Activated naive CD4-positive, alpha-beta T cell treated with anti-CD3 and anti-CD28 coated beads, Interleukin-2, amount 50 U/mL, for 24 hours (primary cell): ENCODE data around the gene ADM.
A peak's percentile ranks its signal among the peaks of the same experiment; 100 is the strongest.

ENCODE experiments used
- H3K27ac Mint-ChIP-seq: one replicate; pipeline ENCODE4 v1.8.0; 2021; ENCODE audit warnings: mild to moderate bottlenecking, mixed read lengths
- H3K27me3 Mint-ChIP-seq: one replicate; pipeline ENCODE4 v1.8.0; 2021; ENCODE audit warnings: mixed read lengths
- H3K36me3 Mint-ChIP-seq: one replicate; pipeline ENCODE4 v1.8.0; 2021; ENCODE audit warnings: mixed read lengths
- H3K4me1 Mint-ChIP-seq: one replicate; pipeline ENCODE4 v1.8.0; 2021; ENCODE audit warnings: mixed read lengths
- H3K4me3 Mint-ChIP-seq: one replicate; pipeline ENCODE4 v1.8.0; 2021; ENCODE audit warnings: mild to moderate bottlenecking, mixed read lengths
- H3K9me3 Mint-ChIP-seq: one replicate; pipeline ENCODE4 v1.8.0; 2021; ENCODE audit warnings: mixed read lengths

Gene ADM

GRCh38 chr11:10285148-10285802 lies 19.6 kb upstream of the ADM start:
- Mint-ChIP-seq H3K36me3 (no peaks in the 10 kb centered on the region), H3K4me3 (no peak overlapping the region), H3K27ac (no peak overlapping the region), H3K27me3 (no peaks in the 10 kb centered on the region), H3K4me1 (peaks cover 4% of the 10 kb centered on the region), H3K9me3 (no peaks in the 10 kb centered on the region)

GRCh38 chr11:10287140-10287539 lies 17.7 kb upstream of the ADM start:
- Mint-ChIP-seq H3K36me3 (no peaks in the 10 kb centered on the region), H3K4me1 (peaks cover 12% of the 10 kb centered on the region), H3K27ac (no peak overlapping the region), H3K4me3 (no peak overlapping the region), H3K9me3 (no peaks in the 10 kb centered on the region), H3K27me3 (no peaks in the 10 kb centered on the region)

DNA sequence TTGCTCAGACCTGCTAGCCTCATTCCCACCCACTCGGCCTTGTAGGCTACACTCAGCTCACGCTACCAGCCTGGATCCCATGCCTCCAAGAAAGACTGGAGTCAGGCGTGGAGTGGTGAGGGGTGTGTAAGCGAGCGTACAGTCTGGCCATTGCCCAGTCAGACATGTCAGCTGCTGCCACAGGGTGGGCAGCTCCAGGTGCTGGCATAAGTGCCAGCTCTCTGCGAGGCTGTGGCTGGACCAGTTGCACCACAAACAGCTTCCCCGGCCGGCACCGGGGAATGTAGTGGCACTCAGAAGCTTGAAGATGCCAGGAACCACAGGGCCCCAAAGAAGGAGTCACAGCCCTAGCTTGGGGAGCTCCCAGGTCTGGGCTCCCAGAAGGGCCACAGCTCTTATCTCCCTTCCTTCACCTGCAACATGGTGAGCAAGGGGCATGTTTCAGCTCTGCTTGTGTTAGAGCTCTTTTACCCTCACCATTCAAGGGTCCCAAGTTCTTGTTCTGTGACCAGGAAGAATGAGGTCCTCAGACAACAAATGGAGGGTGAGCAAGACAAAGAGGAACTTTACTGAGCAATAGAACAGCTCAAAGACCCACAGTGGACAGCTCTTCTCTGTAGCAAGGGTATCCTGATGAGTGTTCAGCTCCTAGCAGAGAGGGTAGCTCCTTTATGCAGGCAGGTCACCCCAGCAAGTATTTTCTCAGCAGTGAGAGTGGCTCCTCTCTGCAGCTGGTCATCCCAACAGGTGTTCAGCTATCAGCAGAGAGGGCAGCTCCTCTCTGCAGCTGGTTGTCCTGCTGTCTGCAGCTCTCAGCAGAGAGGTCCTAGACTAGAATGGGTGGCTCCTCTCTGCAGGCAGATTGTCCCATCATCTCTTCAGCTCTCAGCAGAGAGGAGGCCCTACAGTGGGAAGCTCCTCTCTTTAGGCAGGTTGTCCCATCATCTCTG lies 16.8 kb upstream of the ADM start:
- H3K36me3 Mint-ChIP-seq = no peaks in the 10 kb centered on the region
- H3K9me3 Mint-ChIP-seq = no peaks in the 10 kb centered on the region

DNA sequence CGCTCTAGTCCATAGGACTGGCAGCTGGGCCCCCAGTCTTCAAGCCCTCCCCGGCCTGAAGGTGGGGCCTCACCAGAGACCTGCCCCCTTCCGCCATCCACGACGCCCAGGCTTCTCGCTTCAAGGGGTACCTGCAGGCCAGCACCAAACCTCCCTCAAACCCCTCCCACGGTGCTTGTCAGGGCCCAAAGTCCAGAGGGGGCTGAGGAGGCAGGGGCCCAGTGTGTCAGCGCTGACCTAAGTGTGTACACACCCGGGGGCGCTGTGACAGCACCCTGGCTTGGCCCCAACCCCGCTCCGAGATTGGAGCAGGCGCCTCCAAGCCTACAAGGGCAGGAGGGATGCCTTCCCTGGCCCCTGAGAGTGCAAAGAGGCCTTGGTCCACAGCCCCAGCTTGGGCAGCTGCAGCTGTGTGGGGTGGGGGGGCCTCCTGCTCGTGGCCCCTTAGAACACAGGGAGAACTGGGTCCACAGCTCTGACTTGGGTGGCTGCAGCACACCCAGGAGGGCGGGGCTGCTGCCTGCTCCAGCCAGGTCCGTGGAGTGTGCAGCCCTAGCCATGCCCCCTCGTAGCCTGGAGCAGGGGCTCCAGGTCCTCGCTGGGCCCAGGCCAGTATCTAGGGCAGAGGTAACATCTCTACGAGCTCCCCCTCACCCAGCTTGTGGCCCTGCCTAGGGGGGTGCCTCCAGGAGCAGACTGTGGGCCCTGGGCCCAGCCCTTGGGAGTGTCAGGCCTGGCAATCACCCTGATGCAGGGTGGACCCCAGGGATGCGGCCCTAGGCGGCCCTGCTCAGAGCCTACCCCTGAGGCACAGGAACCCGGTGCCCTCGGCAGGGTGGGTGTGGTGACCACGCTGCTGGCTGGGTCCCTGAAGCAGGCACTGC lies 15.8 kb upstream of the ADM start:
- peaks cover 20% of the 10 kb centered on the region for H3K4me1 Mint-ChIP-seq
- H3K36me3 Mint-ChIP-seq = no peaks in the 10 kb centered on the region
- H3K27ac Mint-ChIP-seq = no peak overlapping the region
- no peaks in the 10 kb centered on the region for H3K27me3 Mint-ChIP-seq
- no peaks in the 10 kb centered on the region for H3K9me3 Mint-ChIP-seq
- no peak overlapping the region for H3K4me3 Mint-ChIP-seq

More for the DNA sequence above, 16.8 kb upstream of the ADM start:
- H3K4me1 Mint-ChIP-seq = peaks cover 18% of the 10 kb centered on the region
- H3K27me3 Mint-ChIP-seq = no peaks in the 10 kb centered on the region
- H3K27ac Mint-ChIP-seq = no peak overlapping the region
- no peak overlapping the region for H3K4me3 Mint-ChIP-seq

GRCh38 chr11:10289765-10290380 lies 15.0 kb upstream of the ADM start:
- Mint-ChIP-seq H3K4me1 (peaks cover 22% of the 10 kb centered on the region), H3K27ac (no peak overlapping the region), H3K36me3 (no peaks in the 10 kb centered on the region), H3K4me3 (no peak overlapping the region), H3K27me3 (peaks cover under 1% of the 10 kb centered on the region), H3K9me3 (no peaks in the 10 kb centered on the region)

GRCh38 chr11:10291801-10292638 lies 12.9 kb upstream of the ADM start:
- peak overlapping the region; percentile 45 for H3K4me3 Mint-ChIP-seq
- no peaks in the 10 kb centered on the region for H3K36me3 Mint-ChIP-seq
- H3K4me1 Mint-ChIP-seq = peaks cover 31% of the 10 kb centered on the region
- H3K27me3 Mint-ChIP-seq = peaks cover 17% of the 10 kb centered on the region
- no peak overlapping the region for H3K27ac Mint-ChIP-seq
- H3K9me3 Mint-ChIP-seq = no peaks in the 10 kb centered on the region

- no peak within 1 kb of the TSS for H3K27ac Mint-ChIP-seq
- H3K9me3 Mint-ChIP-seq = no peaks in the 10 kb centered on the region
- peak within 1 kb of the TSS; percentile 83 for H3K4me3 Mint-ChIP-seq
- H3K36me3 Mint-ChIP-seq = no peaks in the 10 kb centered on the region
- peaks cover 17% of the 10 kb centered on the region for H3K27me3 Mint-ChIP-seq
- peaks cover 39% of the 10 kb centered on the region for H3K4me1 Mint-ChIP-seq
Measured at GRCh38 chr11:10293423-10294289, 11.2 kb upstream of the ADM start, which contains the start of gene SBF2. Gene SBF2, minus strand, starts transcription at chr11:10294219. Its CDS starts 150 bp downstream, at chr11:10294069.

DNA sequence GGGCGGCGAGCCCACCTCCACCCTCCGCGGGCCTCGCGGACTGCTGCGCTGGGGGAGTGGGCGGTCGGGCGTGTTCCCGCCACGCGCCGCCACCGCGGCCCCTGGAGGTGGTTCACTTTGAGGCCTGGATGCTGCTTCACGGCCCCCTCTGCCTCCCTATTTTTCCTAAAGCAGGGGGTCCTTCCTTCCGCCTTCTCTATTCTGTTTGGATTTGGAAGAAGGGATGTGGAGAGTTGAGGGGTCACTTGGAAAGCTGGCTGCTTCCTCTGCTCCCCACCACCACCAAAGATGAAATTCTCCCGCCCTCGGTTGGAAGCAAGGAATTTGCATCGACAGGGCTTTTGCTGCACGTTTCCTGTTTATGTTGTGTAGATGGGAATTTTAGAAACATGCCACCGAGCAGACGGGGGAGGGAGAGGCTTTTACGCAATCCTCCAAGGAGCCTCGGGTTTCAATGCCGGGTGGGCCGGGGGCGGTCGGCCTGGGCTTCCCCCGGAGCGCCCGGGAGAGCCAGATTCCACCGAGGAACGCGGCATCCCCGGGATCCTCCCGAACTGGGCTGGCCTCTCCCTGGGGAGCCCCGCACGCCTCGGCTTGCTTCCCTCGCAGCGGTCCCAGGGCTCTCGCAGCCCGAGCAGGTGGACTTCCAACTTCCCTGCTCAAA lies 10.5 kb upstream of the ADM start:
- H3K4me3 Mint-ChIP-seq = peak overlapping the region; percentile 83
- H3K27ac Mint-ChIP-seq = no peak overlapping the region
- H3K9me3 Mint-ChIP-seq = no peaks in the 10 kb centered on the region
- H3K36me3 Mint-ChIP-seq = no peaks in the 10 kb centered on the region
- peaks cover 41% of the 10 kb centered on the region for H3K4me1 Mint-ChIP-seq
- peaks cover 17% of the 10 kb centered on the region for H3K27me3 Mint-ChIP-seq

GRCh38 chr11:10295064-10295901 lies 9.6 kb upstream of the ADM start:
- no peaks in the 10 kb centered on the region for H3K9me3 Mint-ChIP-seq
- peak overlapping the region; percentile 10 for H3K27ac Mint-ChIP-seq
- H3K36me3 Mint-ChIP-seq = no peaks in the 10 kb centered on the region
- H3K4me1 Mint-ChIP-seq = peaks cover 41% of the 10 kb centered on the region
- peaks cover 17% of the 10 kb centered on the region for H3K27me3 Mint-ChIP-seq
- H3K4me3 Mint-ChIP-seq = peak overlapping the region; percentile 83

DNA sequence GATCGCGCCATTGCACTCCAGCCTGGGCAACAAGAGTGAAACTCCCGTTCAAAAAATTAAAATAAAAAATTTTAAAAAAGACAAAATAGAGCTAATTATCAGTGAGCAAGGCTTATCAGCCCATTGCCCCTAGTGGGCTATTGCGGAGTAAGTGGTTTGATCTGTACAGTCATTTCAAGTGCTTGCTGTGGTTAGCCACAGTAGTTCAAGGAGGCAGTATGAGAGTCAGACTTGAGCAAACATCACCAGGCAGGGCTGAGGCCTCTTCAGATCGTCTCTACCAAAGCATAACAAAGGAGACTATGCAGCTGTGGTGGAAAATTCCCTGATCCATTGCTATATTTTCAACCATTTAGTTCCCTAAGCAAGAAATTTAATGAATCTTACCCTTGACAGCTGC lies 6.5 kb upstream of the ADM start:
- H3K27ac Mint-ChIP-seq = no peak overlapping the region
- H3K36me3 Mint-ChIP-seq = no peaks in the 10 kb centered on the region
- peaks cover 18% of the 10 kb centered on the region for H3K27me3 Mint-ChIP-seq
- H3K4me3 Mint-ChIP-seq = no peak overlapping the region
- H3K9me3 Mint-ChIP-seq = no peaks in the 10 kb centered on the region
- H3K4me1 Mint-ChIP-seq = peaks cover 37% of the 10 kb centered on the region

- no peak overlapping the region for H3K27ac Mint-ChIP-seq
- no peaks in the 10 kb centered on the region for H3K9me3 Mint-ChIP-seq
- peak overlapping the region; percentile 98 for H3K4me3 Mint-ChIP-seq
- H3K4me1 Mint-ChIP-seq = peaks cover 46% of the 10 kb centered on the region
- no peaks in the 10 kb centered on the region for H3K36me3 Mint-ChIP-seq
- H3K27me3 Mint-ChIP-seq = peaks cover 12% of the 10 kb centered on the region
Measured at GRCh38 chr11:10301656-10302358, 3.1 kb upstream of the ADM start.

GRCh38 chr11:10302359-10302743 lies 2.5 kb upstream of the ADM start:
- no peaks in the 10 kb centered on the region for H3K36me3 Mint-ChIP-seq
- no peak overlapping the region for H3K27ac Mint-ChIP-seq
- H3K4me3 Mint-ChIP-seq = peak overlapping the region; percentile 98
- H3K27me3 Mint-ChIP-seq = peaks cover 12% of the 10 kb centered on the region
- H3K9me3 Mint-ChIP-seq = no peaks in the 10 kb centered on the region
- H3K4me1 Mint-ChIP-seq = peaks cover 51% of the 10 kb centered on the region
